ENCODE measurements around the gene GRIK2. TPM values are rescaled to one million over a fixed set of nuclear protein-coding genes. Genes with fewer than 3 reads are reported as not detected.

The GRIK2 gene
- total RNA-seq, 1 experiment from 2014 or later: 0.70 TPM

- WGBS (ENCODE audit: extremely low coverage, insufficient read length, low lambda C conversion rate): no CpG with 5 or more reads among the region's 28 CpGs
- no peaks in the 10 kb centered on the region for H3K9me3 Mint-ChIP-seq
Measured at GRCh38 chr6:101402622-101403031, 9.1 kb downstream of the GRIK2 start.

More at GRCh38 chr6:101402622-101403031, 9.1 kb downstream of the GRIK2 start:
- H2BK12ac ChIP-seq (ENCODE audit: insufficient read length, low read depth, low read length): no peak overlapping the region
- no peak overlapping the region for H2BK5ac ChIP-seq (ENCODE audit: insufficient read length, low read length)
- H3K27ac ChIP-seq (ENCODE audit: insufficient read length, low read depth, low read length): no peak overlapping the region
- H3K4me1 Mint-ChIP-seq: peaks cover 33 to 34% of the 10 kb centered on the region in 2 experiments
- no peak overlapping the region for H2BK15ac ChIP-seq (ENCODE audit: low read depth, low read length)
- H3K27ac Mint-ChIP-seq: no peak overlapping the region; a peak in 1 of 7 replicates
- peaks cover 32% of the 10 kb centered on the region for H3K23me2 ChIP-seq (ENCODE audit: insufficient read length, low read depth, low read length, poor library complexity, severe bottlenecking)
- H4K20me1 ChIP-seq (ENCODE audit: control insufficient read depth, insufficient read depth, insufficient read length): no peaks in the 10 kb centered on the region
- no peak overlapping the region for H4K91ac ChIP-seq (ENCODE audit: insufficient read length, low read depth, low read length)
- H3K23ac ChIP-seq (ENCODE audit: insufficient read length, low read depth, low read length): no peak overlapping the region
- no peak overlapping the region for H3K14ac ChIP-seq (ENCODE audit: insufficient read depth, low read length)
- H3K9ac ChIP-seq (ENCODE audit: extremely low read depth, insufficient read length, low read length): no peak overlapping the region
- no peaks in the 10 kb centered on the region; a peak in 1 of 7 replicates for H3K36me3 Mint-ChIP-seq (ENCODE audit: insufficient read depth in 1 of 3, low read depth in 3 of 3)
- no peak overlapping the region for H3T11ph ChIP-seq (ENCODE audit: low read length)
- H3K56ac ChIP-seq (ENCODE audit: insufficient read length, low read depth, low read length): no peak overlapping the region
- no peaks in the 10 kb centered on the region for H3K9me3 ChIP-seq (ENCODE audit: control insufficient read depth, low read depth, low read length)
- no peak overlapping the region for H2AK5ac ChIP-seq (ENCODE audit: insufficient read length, low read length)
- no peak overlapping the region for H3K4ac ChIP-seq (ENCODE audit: low read depth, low read length)
- H4K8ac ChIP-seq (replicated peaks; ENCODE audit: insufficient read length, low read depth, low read length): no peak overlapping the region
- H3K18ac ChIP-seq (ENCODE audit: insufficient read length, low read depth, low read length): no peak overlapping the region
- H3K79me1 ChIP-seq (ENCODE audit: insufficient read depth, low read depth, low read length, poor library complexity, severe bottlenecking): no peaks in the 10 kb centered on the region
- peak overlapping the region; percentile 98 for H3K4me2 ChIP-seq (ENCODE audit: insufficient read depth, insufficient read length, low read length)
- H3K27me3 ChIP-seq (ENCODE audit: insufficient read depth, low read length): no peaks in the 10 kb centered on the region; the same call in 1 of the 2 replicates
- no peak overlapping the region for H4K5ac ChIP-seq (ENCODE audit: insufficient read length, low read depth, low read length)
- H2BK20ac ChIP-seq (ENCODE audit: low read depth, low read length, poor library complexity, severe bottlenecking): no peak overlapping the region
- no peak overlapping the region for H2BK120ac ChIP-seq (ENCODE audit: low read depth, low read length, poor library complexity, severe bottlenecking)
- DNase-seq: peak; percentile 83
- H3K4me3 Mint-ChIP-seq: peak overlapping the region; percentile 67 to 85
- no peak for TF ChIP-seq CTCF (conservative IDR thresholded peaks at IDR 0.05)
- peaks cover 66% of the 10 kb centered on the region for H3K27me3 Mint-ChIP-seq (ENCODE audit: low read depth)
- peaks cover 10% of the 10 kb centered on the region for H3K4me1 ChIP-seq (ENCODE audit: insufficient read depth, low read length)
- H3K79me2 ChIP-seq (ENCODE audit: insufficient read depth, low read length): no peaks in the 10 kb centered on the region
- H2AFZ ChIP-seq (ENCODE audit: low read length): no peak overlapping the region

All from H9 (cell line).